ENCODE measurements around the gene NECTIN3. TPM values are rescaled to one million over a fixed set of nuclear protein-coding genes. Genes with fewer than 3 reads are reported as not detected.

Gene NECTIN3
- total RNA-seq, 1 experiment from 2014 or later, result 18.8 TPM

- ATAC-seq, result no peak
- ChIA-PET POLR2A (no interaction called here), CTCF (no interaction called here)
- no peak for DNase-seq (ENCODE audit: low read depth, low spot score)
- Histone ChIP-seq H3K4me1 (ENCODE audit: control insufficient read depth, insufficient read depth, low read length) (no peaks in the 10 kb centered on the region), H3K9me3 (ENCODE audit: control insufficient read depth, insufficient read depth, low read depth, low read length) (no peaks in the 10 kb centered on the region), H3K27ac (ENCODE audit: low read length) (no peak overlapping the region), H3K4me3 (ENCODE audit: low read depth in 2 of 2, low read length in 2 of 2) (no peak overlapping the region), H3K36me3 (ENCODE audit: control insufficient read depth, insufficient read depth, low read length) (no peaks in the 10 kb centered on the region), H3K27me3 (ENCODE audit: control insufficient read depth, insufficient read depth, low read length) (no peaks in the 10 kb centered on the region)
- intact Hi-C loops (cut with micrococcal nuclease; ENCODE audit: unreplicated experiment) (no loop called here), in situ Hi-C loops (cut with HindIII; ENCODE audit: low pct_unique_long_range_greater_than_20kb, low sequenced_read_pairs) (no loop called here)
- no TSS peak for BruUV-seq (replicated peaks)
- TF ChIP-seq, protein P1, sequence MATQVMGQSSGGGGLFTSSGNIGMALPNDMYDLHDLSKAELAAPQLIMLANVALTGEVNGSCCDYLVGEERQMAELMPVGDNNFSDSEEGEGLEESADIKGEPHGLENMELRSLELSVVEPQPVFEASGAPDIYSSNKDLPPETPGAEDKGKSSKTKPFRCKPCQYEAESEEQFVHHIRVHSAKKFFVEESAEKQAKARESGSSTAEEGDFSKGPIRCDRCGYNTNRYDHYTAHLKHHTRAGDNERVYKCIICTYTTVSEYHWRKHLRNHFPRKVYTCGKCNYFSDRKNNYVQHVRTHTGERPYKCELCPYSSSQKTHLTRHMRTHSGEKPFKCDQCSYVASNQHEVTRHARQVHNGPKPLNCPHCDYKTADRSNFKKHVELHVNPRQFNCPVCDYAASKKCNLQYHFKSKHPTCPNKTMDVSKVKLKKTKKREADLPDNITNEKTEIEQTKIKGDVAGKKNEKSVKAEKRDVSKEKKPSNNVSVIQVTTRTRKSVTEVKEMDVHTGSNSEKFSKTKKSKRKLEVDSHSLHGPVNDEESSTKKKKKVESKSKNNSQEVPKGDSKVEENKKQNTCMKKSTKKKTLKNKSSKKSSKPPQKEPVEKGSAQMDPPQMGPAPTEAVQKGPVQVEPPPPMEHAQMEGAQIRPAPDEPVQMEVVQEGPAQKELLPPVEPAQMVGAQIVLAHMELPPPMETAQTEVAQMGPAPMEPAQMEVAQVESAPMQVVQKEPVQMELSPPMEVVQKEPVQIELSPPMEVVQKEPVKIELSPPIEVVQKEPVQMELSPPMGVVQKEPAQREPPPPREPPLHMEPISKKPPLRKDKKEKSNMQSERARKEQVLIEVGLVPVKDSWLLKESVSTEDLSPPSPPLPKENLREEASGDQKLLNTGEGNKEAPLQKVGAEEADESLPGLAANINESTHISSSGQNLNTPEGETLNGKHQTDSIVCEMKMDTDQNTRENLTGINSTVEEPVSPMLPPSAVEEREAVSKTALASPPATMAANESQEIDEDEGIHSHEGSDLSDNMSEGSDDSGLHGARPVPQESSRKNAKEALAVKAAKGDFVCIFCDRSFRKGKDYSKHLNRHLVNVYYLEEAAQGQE (IDR thresholded peaks at IDR 0.05; ENCODE audit: insufficient read depth in 1 of 2, low read depth in 2 of 2, low read length in 1 of 2), result no peak
- TF ChIP-seq, protein P2, sequence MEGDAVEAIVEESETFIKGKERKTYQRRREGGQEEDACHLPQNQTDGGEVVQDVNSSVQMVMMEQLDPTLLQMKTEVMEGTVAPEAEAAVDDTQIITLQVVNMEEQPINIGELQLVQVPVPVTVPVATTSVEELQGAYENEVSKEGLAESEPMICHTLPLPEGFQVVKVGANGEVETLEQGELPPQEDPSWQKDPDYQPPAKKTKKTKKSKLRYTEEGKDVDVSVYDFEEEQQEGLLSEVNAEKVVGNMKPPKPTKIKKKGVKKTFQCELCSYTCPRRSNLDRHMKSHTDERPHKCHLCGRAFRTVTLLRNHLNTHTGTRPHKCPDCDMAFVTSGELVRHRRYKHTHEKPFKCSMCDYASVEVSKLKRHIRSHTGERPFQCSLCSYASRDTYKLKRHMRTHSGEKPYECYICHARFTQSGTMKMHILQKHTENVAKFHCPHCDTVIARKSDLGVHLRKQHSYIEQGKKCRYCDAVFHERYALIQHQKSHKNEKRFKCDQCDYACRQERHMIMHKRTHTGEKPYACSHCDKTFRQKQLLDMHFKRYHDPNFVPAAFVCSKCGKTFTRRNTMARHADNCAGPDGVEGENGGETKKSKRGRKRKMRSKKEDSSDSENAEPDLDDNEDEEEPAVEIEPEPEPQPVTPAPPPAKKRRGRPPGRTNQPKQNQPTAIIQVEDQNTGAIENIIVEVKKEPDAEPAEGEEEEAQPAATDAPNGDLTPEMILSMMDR (IDR thresholded peaks at IDR 0.05), result no peak
- no peak for TF ChIP-seq POLR2AphosphoS5 (IDR thresholded peaks at IDR 0.05; ENCODE audit: low read depth, low read length)
- TF ChIP-seq TCF7L2 (IDR thresholded peaks at IDR 0.05; ENCODE audit: low read depth, low read length), result no peak
- no peak for TF ChIP-seq SIN3A (IDR thresholded peaks at IDR 0.05; ENCODE audit: borderline replicate concordance, insufficient read depth, low read depth, low read length)
Observed at GRCh38 chr3:111200027-111200426, 128.4 kb downstream of the NECTIN3 start.

- in situ Hi-C loops (cut with HindIII; ENCODE audit: low pct_unique_long_range_greater_than_20kb, low sequenced_read_pairs), result no loop called here
- no peak overlapping the region for H3K27ac ChIP-seq (ENCODE audit: low read length)
- CTCF ChIA-PET, result no interaction called here
Observed at GRCh38 chr3:111210003-111210711, 138.5 kb downstream of the NECTIN3 start.

More at GRCh38 chr3:111210003-111210711, 138.5 kb downstream of the NECTIN3 start:
- no peak for DNase-seq (ENCODE audit: low read depth, low spot score)
- no peaks in the 10 kb centered on the region for H3K27me3 ChIP-seq (ENCODE audit: control insufficient read depth, insufficient read depth, low read length)
- ATAC-seq, result no peak
- BruUV-seq (replicated peaks), result no TSS peak
- no peaks in the 10 kb centered on the region for H3K9me3 ChIP-seq (ENCODE audit: control insufficient read depth, insufficient read depth, low read depth, low read length)
- POLR2A ChIA-PET, result no interaction called here
- no peak overlapping the region for H3K4me3 ChIP-seq (ENCODE audit: low read depth in 2 of 2, low read length in 2 of 2)
- no peaks in the 10 kb centered on the region for H3K4me1 ChIP-seq (ENCODE audit: control insufficient read depth, insufficient read depth, low read length)
- no peaks in the 10 kb centered on the region for H3K36me3 ChIP-seq (ENCODE audit: control insufficient read depth, insufficient read depth, low read length)
- intact Hi-C loops (cut with micrococcal nuclease; ENCODE audit: unreplicated experiment), result no loop called here
- TF ChIP-seq POLR2AphosphoS5 (IDR thresholded peaks at IDR 0.05; ENCODE audit: low read depth, low read length) (no peak), TCF7L2 (IDR thresholded peaks at IDR 0.05; ENCODE audit: low read depth, low read length) (no peak)
- TF ChIP-seq, protein P2 (IDR thresholded peaks at IDR 0.05), result no peak
- TF ChIP-seq, protein P1 (IDR thresholded peaks at IDR 0.05; ENCODE audit: insufficient read depth in 1 of 2, low read depth in 2 of 2, low read length in 1 of 2), result no peak

All from Panc1 (cell line).